Left renal cortex interstitium (tissue), 4 donors: Measurements from ENCODE around the gene DPP6. TPM values are rescaled to one million over a fixed set of nuclear protein-coding genes. Genes with fewer than 3 reads are reported as not detected.

Experiments used
- DNase-seq, 4 donors: peaks; one replicate each; pipeline ENCODE4 v3.0.0-alpha.2; 2013; ENCODE audit warnings: low read depth in 4 of 4, low spot score in 2 of 4, missing footprints in 1 of 4
- polyA plus RNA-seq, 4 donors: library from polyadenylated mRNA; unstranded; fragments of 120-200 nt; gene quantifications; one replicate each; pipeline ENCODE4 v1.2.1, GENCODE V29; 2013; ENCODE audit not compliant: insufficient read length in 4 of 4

Gene DPP6
- polyA plus RNA-seq, 4 donors, result 44.0 to 60.4 (median 52.3) TPM

GRCh38 chr7:154324196-154324595, 272.0 kb downstream of the DPP6 start:
- no peak for DNase-seq

- DNase-seq, result no peak
Observed at GRCh38 chr7:154326421-154326820, 274.2 kb downstream of the DPP6 start.

GRCh38 chr7:154330318-154330717, 278.1 kb downstream of the DPP6 start:
- no peak for DNase-seq

GRCh38 chr7:154332811-154333580, 280.8 kb downstream of the DPP6 start:
- DNase-seq, result no peak

- no peak for DNase-seq
Observed at GRCh38 chr7:154336295-154336694, 284.1 kb downstream of the DPP6 start.

- no peak for DNase-seq
Observed at GRCh38 chr7:154338701-154339506, 286.7 kb downstream of the DPP6 start.

- DNase-seq, result no peak
Observed at GRCh38 chr7:154342971-154343633, 290.9 kb downstream of the DPP6 start.

GRCh38 chr7:154343778-154344412, 291.7 kb downstream of the DPP6 start:
- no peak for DNase-seq

- DNase-seq, result no peak
Observed at GRCh38 chr7:154345093-154345492, 292.9 kb downstream of the DPP6 start.

- DNase-seq, result no peak
Observed at GRCh38 chr7:154347700-154348266, 295.6 kb downstream of the DPP6 start.

GRCh38 chr7:154350892-154351291, 298.7 kb downstream of the DPP6 start:
- no peak for DNase-seq

GRCh38 chr7:154353355-154353767, 301.2 kb downstream of the DPP6 start:
- no peak for DNase-seq

GRCh38 chr7:154364170-154364569, 312.0 kb downstream of the DPP6 start:
- DNase-seq, result no peak

GRCh38 chr7:154371424-154371823, 319.2 kb downstream of the DPP6 start:
- no peak for DNase-seq

- no peak for DNase-seq
Observed at GRCh38 chr7:154372011-154372601, 319.9 kb downstream of the DPP6 start.

GRCh38 chr7:154373956-154374355, 321.8 kb downstream of the DPP6 start:
- no peak for DNase-seq

- no peak for DNase-seq
Observed at GRCh38 chr7:154375956-154376355, 323.8 kb downstream of the DPP6 start.

- no peak for DNase-seq
Observed at GRCh38 chr7:154380771-154381170, 328.6 kb downstream of the DPP6 start.

- DNase-seq, result no peak
Observed at GRCh38 chr7:154383045-154383444, 330.8 kb downstream of the DPP6 start.

- DNase-seq, result no peak
Observed at GRCh38 chr7:154385214-154385613, 333.0 kb downstream of the DPP6 start.
